ENCODE results near the gene GJC2.

GJC2 gene

GRCh38 chr1:228175316-228176023 is 25.7 kb downstream of the GJC2 start:
- no peak overlapping the region for H3K4me3 ChIP-seq (ENCODE audit: low read depth, low read length)
- POLR2A ChIA-PET, result no interaction called here
- CTCF ChIA-PET, result interaction anchor here (1.5 to 6.8 kb wide), 2 partner anchors 9 to 11 kb away, joined by 6 to 47 read pairs; partner anchors contain the start of gene IBA57
- no peak for TF ChIP-seq CTCF (IDR thresholded peaks at IDR 0.05; ENCODE audit: insufficient read depth, low read length, missing control alignments)
- no peak for DNase-seq (ENCODE audit: low read depth, low spot score)

- TF ChIP-seq CTCF (IDR thresholded peaks at IDR 0.05; ENCODE audit: insufficient read depth, low read length, missing control alignments), result no peak
- no peak overlapping the region for H3K4me3 ChIP-seq (ENCODE audit: low read depth, low read length)
- CTCF ChIA-PET, result interaction anchor here (6.8 kb wide), 1 partner anchor 9 kb away, joined by 47 read pairs; the partner anchor contains the start of gene IBA57
- DNase-seq (ENCODE audit: low read depth, low spot score), result no peak
- POLR2A ChIA-PET, result no interaction called here
Measured at GRCh38 chr1:228176024-228176395, 26.3 kb downstream of the GJC2 start.

GRCh38 chr1:228176461-228177182 is 26.9 kb downstream of the GJC2 start:
- CTCF ChIA-PET, result interaction anchor here (0.7 to 6.8 kb wide), 2 partner anchors 10 to 41 kb away, joined by 3 to 47 read pairs; partner anchors contain the start of gene IBA57
- no peak overlapping the region for H3K4me3 ChIP-seq (ENCODE audit: low read depth, low read length)

GRCh38 chr1:228177183-228177475 is 27.4 kb downstream of the GJC2 start:
- no peak for DNase-seq (ENCODE audit: low read depth, low spot score)
- no peak overlapping the region for H3K4me3 ChIP-seq (ENCODE audit: low read depth, low read length)
- ChIA-PET CTCF (interaction anchor here (0.7 to 6.8 kb wide), 2 partner anchors 11 to 41 kb away, joined by 3 to 47 read pairs; partner anchors contain the start of gene IBA57), POLR2A (interaction anchor here (0.8 kb wide), 1 partner anchor 11 kb away, joined by 3 read pairs; the partner anchor contains the start of gene IBA57)
- TF ChIP-seq CTCF (IDR thresholded peaks at IDR 0.05; ENCODE audit: insufficient read depth, low read length, missing control alignments), result no peak

More at GRCh38 chr1:228176461-228177182, 26.9 kb downstream of the GJC2 start:
- no peak for DNase-seq (ENCODE audit: low read depth, low spot score)
- TF ChIP-seq CTCF (IDR thresholded peaks at IDR 0.05; ENCODE audit: insufficient read depth, low read length, missing control alignments), result no peak
- POLR2A ChIA-PET, result no interaction called here

- no peak for TF ChIP-seq CTCF (IDR thresholded peaks at IDR 0.05; ENCODE audit: insufficient read depth, low read length, missing control alignments)
- no peak overlapping the region for H3K4me3 ChIP-seq (ENCODE audit: low read depth, low read length)
- DNase-seq (ENCODE audit: low read depth, low spot score), result no peak
- ChIA-PET POLR2A (interaction anchor here (0.8 kb wide), 1 partner anchor 12 kb away, joined by 3 read pairs; the partner anchor contains the start of gene IBA57), CTCF (interaction anchor here (6.8 kb wide), 1 partner anchor 11 kb away, joined by 47 read pairs; the partner anchor contains the start of gene IBA57)
Measured at GRCh38 chr1:228177721-228178710, 28.3 kb downstream of the GJC2 start.
